Ectodermal cell (in vitro differentiated cells): ENCODE results near the gene LARGE1.

Source experiments
- H3K27ac ChIP-seq: 2 replicates; pipeline ENCODE4 v1.7.0; 2013; ENCODE audit warnings: mild to moderate bottlenecking, low read depth, low read length; ENCODE audit not compliant: insufficient read depth, poor library complexity, severe bottlenecking
- H3K27me3 ChIP-seq: 2 replicates; pipeline ENCODE4 v1.7.0; 2013; ENCODE audit warnings: mild to moderate bottlenecking, low read length; ENCODE audit not compliant: insufficient read depth, control insufficient read depth, poor library complexity, severe bottlenecking
- H3K36me3 ChIP-seq: one replicate; pipeline ENCODE4 v1.7.0; 2013; ENCODE audit warnings: low read length; ENCODE audit not compliant: control insufficient read depth, insufficient read depth
- H3K4me1 ChIP-seq: one replicate; pipeline ENCODE4 v1.7.0; 2013; ENCODE audit warnings: low read length; ENCODE audit not compliant: control insufficient read depth, insufficient read depth
- H3K4me3 ChIP-seq: 2 replicates; pipeline ENCODE4 v1.7.0; 2013; ENCODE audit warnings: low read depth, low read length, control low read depth; ENCODE audit not compliant: insufficient read depth
- H3K9me3 ChIP-seq: 2 replicates; pipeline ENCODE4 v1.7.0; 2013; ENCODE audit warnings: mild to moderate bottlenecking, low read length, moderate library complexity; ENCODE audit not compliant: control insufficient read depth
- WGBS, 2 experiments: methylation state at CpG; one replicate each; pipeline ENCODE4 v1.1.7; 2013; ENCODE audit warnings: missing lambda C conversion rate in 2 of 2; 5-methylcytosine and 5-hydroxymethylcytosine counted together

Gene LARGE1

GRCh38 chr22:33640900-33641299, 279.4 kb downstream of the LARGE1 start:
- WGBS, 2 experiments: 77 to 78% methylated on average over 7 of the region's 7 CpGs
- no peaks in the 10 kb centered on the region for H3K9me3 ChIP-seq

DNA sequence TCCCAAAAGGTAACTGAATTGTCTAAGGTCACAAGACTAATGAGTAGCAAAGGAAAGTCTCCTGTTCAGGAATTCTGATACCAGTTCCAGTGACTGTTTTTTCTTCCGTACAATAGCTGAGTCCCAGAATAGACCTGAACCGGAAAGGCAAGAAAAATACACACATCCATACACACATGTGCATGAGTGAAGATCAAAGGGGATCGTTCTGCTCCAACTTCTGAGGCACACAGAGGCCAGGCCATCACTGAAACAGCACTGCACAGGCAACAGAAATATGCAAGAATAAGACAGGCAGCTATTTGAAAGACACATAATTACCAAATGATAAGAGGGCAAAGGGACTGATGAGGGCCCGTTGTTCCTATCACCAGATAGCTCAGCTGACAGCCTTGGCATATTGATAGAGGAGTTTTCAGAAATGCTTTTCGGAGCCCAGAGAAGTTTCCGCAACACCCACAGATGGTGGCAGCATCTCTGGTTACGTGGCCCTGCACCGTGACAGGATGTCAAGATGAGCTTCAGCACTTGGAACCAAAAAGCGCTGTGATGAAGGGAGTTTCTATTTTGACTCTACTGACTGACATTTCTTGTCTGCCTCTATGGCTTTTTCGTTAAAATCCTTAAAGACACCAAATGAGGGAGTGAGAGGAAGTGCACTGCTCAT, 280.6 kb downstream of the LARGE1 start:
- WGBS, 2 experiments: 96 to 97% methylated on average over 10 of the region's 10 CpGs
- Histone ChIP-seq H3K27ac (no peak overlapping the region), H3K9me3 (no peaks in the 10 kb centered on the region), H3K27me3 (no peaks in the 10 kb centered on the region), H3K36me3 (no peaks in the 10 kb centered on the region), H3K4me1 (no peaks in the 10 kb centered on the region), H3K4me3 (no peak overlapping the region)

More at GRCh38 chr22:33640900-33641299, 279.4 kb downstream of the LARGE1 start:
- Histone ChIP-seq H3K27me3 (no peaks in the 10 kb centered on the region), H3K4me3 (no peak overlapping the region), H3K27ac (no peak overlapping the region), H3K36me3 (no peaks in the 10 kb centered on the region), H3K4me1 (no peaks in the 10 kb centered on the region)

DNA sequence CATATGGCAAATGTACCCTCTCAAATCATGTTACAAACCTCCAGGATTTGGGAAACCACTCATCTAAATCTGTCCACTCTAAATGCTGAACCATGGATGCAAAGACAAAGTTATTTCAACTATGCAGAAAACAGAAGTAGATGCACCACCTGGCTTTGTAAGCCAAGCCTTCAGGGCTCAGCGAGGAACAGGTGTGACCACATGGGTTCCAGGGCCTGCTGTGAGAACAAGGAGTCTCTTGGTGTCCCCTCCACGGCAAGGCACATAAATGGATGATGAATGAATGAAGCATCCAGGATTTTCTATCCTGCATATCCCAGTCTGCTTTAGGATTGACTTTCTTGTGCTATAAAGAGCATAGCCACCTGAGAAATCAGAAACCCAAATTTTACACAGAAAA, 284.5 kb downstream of the LARGE1 start:
- no peak overlapping the region for H3K27ac ChIP-seq
- 73 to 86% methylated on average over 2 of the region's 2 CpGs for WGBS, 2 experiments
- H3K4me1 ChIP-seq: no peaks in the 10 kb centered on the region
- H3K4me3 ChIP-seq: no peak overlapping the region
- no peaks in the 10 kb centered on the region for H3K9me3 ChIP-seq
- H3K36me3 ChIP-seq: no peaks in the 10 kb centered on the region
- H3K27me3 ChIP-seq: no peaks in the 10 kb centered on the region

GRCh38 chr22:33631777-33632176, 288.5 kb downstream of the LARGE1 start:
- Histone ChIP-seq H3K4me1 (no peaks in the 10 kb centered on the region), H3K9me3 (no peaks in the 10 kb centered on the region), H3K4me3 (no peak overlapping the region), H3K27ac (no peak overlapping the region), H3K27me3 (no peaks in the 10 kb centered on the region), H3K36me3 (no peaks in the 10 kb centered on the region)
- 95 to 97% methylated on average over 8 to 9 of the region's 9 CpGs for WGBS, 2 experiments

DNA sequence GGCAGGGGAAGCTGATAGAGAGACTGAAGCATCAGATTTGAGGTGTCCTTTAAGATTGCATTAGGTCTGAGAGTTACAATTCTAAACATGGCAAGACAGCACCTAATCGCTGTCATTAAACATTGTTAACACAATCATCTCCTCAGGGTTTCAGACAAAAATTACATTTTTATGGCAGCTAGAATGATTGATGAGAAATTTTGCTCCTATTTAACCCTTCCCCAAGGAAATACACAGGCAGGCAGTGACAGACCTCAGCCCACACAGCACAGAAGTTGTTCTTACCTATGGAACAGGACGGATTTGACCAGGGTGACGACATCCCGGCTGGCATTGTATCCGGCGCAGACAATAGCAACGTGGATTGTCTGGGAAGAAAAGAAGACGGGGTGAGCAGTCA, 294.3 kb downstream of the LARGE1 start:
- Histone ChIP-seq H3K36me3 (no peaks in the 10 kb centered on the region), H3K27me3 (no peaks in the 10 kb centered on the region), H3K27ac (no peak overlapping the region), H3K4me1 (no peaks in the 10 kb centered on the region), H3K9me3 (no peaks in the 10 kb centered on the region), H3K4me3 (no peak overlapping the region)
- WGBS, 2 experiments: 86 to 88% methylated on average over 7 to 8 of the region's 8 CpGs

- no peak overlapping the region for H3K4me3 ChIP-seq
- peaks cover 11% of the 10 kb centered on the region for H3K4me1 ChIP-seq
- H3K9me3 ChIP-seq: no peaks in the 10 kb centered on the region
- no peaks in the 10 kb centered on the region for H3K27me3 ChIP-seq
- H3K36me3 ChIP-seq: no peaks in the 10 kb centered on the region
- no peak overlapping the region for H3K27ac ChIP-seq
- WGBS, 2 experiments: 92 to 97% methylated on average over 4 of the region's 4 CpGs
These were observed 300.2 kb downstream of the LARGE1 start for GRCh38 chr22:33620085-33620484.

DNA sequence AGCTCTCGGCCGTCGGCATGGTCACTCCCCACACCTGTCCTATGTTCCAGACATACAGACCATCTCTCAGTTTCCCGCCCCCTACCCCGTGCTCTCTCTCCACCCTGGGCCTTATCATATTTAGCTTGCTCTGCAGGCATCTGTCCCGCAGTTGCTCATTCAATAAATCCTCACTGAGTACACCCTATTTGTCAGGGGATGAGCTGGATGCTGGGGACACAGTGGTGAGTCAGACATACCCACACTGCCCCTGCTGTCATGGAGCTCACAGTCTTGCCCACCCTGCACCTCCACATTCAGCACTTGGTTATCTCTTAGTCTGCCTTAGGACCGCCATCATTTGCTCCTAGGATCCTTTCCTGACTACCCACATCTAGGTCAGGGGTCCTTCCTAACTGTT, 313.8 kb downstream of the LARGE1 start:
- Histone ChIP-seq H3K27ac (no peak overlapping the region), H3K9me3 (no peaks in the 10 kb centered on the region), H3K4me1 (peaks cover 15% of the 10 kb centered on the region), H3K27me3 (no peaks in the 10 kb centered on the region), H3K36me3 (no peaks in the 10 kb centered on the region), H3K4me3 (no peak overlapping the region)
- 95% methylated on average over 7 of the region's 7 CpGs for WGBS, 2 experiments

- H3K36me3 ChIP-seq: no peaks in the 10 kb centered on the region
- H3K4me1 ChIP-seq: peaks cover 15% of the 10 kb centered on the region
- no peak overlapping the region for H3K4me3 ChIP-seq
- H3K27ac ChIP-seq: peak overlapping the region; percentile 86
- WGBS, 2 experiments: 43 to 48% methylated on average over 11 of the region's 11 CpGs
- H3K9me3 ChIP-seq: no peaks in the 10 kb centered on the region
- no peaks in the 10 kb centered on the region for H3K27me3 ChIP-seq
These were observed 314.6 kb downstream of the LARGE1 start for GRCh38 chr22:33605666-33606065.

GRCh38 chr22:33605221-33605620, 315.1 kb downstream of the LARGE1 start:
- no peaks in the 10 kb centered on the region for H3K9me3 ChIP-seq
- no peaks in the 10 kb centered on the region for H3K27me3 ChIP-seq
- H3K4me3 ChIP-seq: no peak overlapping the region
- peaks cover 15% of the 10 kb centered on the region for H3K4me1 ChIP-seq
- H3K27ac ChIP-seq: peak overlapping the region; percentile 86
- WGBS, 2 experiments: 90 to 97% methylated on average over 6 of the region's 6 CpGs
- no peaks in the 10 kb centered on the region for H3K36me3 ChIP-seq

DNA sequence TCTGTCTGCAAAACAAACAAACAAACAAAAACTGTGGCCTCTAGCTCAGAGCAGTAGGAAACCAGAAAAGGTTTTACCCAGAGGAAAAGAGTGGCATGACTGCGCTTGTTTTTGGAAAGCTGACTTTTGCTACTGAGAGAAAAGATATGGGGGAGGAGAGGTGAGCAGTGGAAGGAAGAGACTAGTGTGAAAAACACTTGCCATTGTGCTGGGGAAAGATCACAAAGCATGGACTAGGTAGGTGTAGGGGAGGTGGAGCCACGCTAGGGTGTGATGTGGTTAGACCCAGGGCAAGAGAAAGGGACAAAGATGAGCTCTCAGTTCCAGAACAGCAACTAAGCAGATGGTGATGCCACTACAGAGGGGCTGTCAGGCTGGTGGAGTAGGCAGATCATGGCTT, 319.2 kb downstream of the LARGE1 start:
- 95 to 97% methylated on average over 2 of the region's 2 CpGs for WGBS, 2 experiments
- Histone ChIP-seq H3K4me1 (peaks cover 26% of the 10 kb centered on the region), H3K27ac (no peak overlapping the region), H3K4me3 (no peak overlapping the region), H3K36me3 (no peaks in the 10 kb centered on the region), H3K9me3 (no peaks in the 10 kb centered on the region), H3K27me3 (peaks cover 7% of the 10 kb centered on the region)

- no peak overlapping the region for H3K27ac ChIP-seq
- no peak overlapping the region for H3K4me3 ChIP-seq
- no peaks in the 10 kb centered on the region for H3K36me3 ChIP-seq
- H3K4me1 ChIP-seq: peaks cover 23% of the 10 kb centered on the region
- no peaks in the 10 kb centered on the region for H3K9me3 ChIP-seq
- H3K27me3 ChIP-seq: peaks cover 11% of the 10 kb centered on the region
- 95 to 96% methylated on average over 12 of the region's 12 CpGs for WGBS, 2 experiments
These were observed 319.7 kb downstream of the LARGE1 start for GRCh38 chr22:33600595-33600994.
